ENCODE measurements around the gene CGB1.

DNA sequence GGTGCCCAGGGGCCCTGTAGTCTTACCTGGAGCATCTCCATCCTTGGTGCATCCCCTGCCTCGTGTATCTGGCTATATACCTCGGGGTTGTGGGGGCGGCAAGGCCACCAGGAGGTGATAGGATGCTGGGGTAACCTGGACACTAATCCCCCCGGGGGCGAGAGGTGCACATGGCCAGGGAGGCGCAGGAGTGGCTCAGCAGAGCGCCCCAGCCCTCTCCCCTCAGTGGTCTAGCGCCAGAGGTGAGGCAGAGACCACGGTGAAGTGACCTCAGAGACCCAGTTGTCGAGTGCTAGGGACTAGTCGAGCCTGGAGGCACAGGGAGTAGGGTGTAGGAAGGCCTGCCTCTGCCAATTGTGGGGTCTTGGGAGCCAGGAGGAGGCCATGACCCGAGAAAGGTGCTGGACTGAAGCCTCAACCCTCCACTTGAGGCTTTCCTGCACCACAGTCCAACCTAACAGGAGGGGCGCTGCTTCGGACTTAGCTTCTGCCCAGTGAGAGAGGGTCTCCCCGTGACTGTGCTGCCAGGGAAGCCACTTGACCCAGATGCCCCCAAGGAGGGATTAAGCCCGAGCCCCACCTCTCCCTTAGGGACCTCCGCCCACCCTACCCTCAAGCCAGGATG lies 19.5 kb downstream of the CGB1 start, which contains the start of gene LHB:
- TF ChIP-seq, protein P1, sequence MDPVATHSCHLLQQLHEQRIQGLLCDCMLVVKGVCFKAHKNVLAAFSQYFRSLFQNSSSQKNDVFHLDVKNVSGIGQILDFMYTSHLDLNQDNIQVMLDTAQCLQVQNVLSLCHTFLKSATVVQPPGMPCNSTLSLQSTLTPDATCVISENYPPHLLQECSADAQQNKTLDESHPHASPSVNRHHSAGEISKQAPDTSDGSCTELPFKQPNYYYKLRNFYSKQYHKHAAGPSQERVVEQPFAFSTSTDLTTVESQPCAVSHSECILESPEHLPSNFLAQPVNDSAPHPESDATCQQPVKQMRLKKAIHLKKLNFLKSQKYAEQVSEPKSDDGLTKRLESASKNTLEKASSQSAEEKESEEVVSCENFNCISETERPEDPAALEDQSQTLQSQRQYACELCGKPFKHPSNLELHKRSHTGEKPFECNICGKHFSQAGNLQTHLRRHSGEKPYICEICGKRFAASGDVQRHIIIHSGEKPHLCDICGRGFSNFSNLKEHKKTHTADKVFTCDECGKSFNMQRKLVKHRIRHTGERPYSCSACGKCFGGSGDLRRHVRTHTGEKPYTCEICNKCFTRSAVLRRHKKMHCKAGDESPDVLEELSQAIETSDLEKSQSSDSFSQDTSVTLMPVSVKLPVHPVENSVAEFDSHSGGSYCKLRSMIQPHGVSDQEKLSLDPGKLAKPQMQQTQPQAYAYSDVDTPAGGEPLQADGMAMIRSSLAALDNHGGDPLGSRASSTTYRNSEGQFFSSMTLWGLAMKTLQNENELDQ (CRISPR knock-in tag; IDR thresholded peaks at IDR 0.05; ENCODE audit: borderline replicate concordance) = no peak
- TF ChIP-seq, protein P2, sequence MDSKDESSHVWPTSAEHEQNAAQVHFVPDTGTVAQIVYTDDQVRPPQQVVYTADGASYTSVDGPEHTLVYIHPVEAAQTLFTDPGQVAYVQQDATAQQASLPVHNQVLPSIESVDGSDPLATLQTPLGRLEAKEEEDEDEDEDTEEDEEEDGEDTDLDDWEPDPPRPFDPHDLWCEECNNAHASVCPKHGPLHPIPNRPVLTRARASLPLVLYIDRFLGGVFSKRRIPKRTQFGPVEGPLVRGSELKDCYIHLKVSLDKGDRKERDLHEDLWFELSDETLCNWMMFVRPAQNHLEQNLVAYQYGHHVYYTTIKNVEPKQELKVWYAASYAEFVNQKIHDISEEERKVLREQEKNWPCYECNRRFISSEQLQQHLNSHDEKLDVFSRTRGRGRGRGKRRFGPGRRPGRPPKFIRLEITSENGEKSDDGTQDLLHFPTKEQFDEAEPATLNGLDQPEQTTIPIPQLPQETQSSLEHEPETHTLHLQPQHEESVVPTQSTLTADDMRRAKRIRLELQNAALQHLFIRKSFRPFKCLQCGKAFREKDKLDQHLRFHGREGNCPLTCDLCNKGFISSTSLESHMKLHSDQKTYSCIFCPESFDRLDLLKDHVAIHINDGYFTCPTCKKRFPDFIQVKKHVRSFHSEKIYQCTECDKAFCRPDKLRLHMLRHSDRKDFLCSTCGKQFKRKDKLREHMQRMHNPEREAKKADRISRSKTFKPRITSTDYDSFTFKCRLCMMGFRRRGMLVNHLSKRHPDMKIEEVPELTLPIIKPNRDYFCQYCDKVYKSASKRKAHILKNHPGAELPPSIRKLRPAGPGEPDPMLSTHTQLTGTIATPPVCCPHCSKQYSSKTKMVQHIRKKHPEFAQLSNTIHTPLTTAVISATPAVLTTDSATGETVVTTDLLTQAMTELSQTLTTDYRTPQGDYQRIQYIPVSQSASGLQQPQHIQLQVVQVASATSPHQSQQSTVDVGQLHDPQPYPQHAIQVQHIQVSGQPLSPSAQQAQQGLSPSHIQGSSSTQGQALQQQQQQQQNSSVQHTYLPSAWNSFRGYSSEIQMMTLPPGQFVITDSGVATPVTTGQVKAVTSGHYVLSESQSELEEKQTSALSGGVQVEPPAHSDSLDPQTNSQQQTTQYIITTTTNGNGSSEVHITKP (CRISPR knock-in tag; IDR thresholded peaks at IDR 0.05; ENCODE audit: low read depth) = no peak
- TF ChIP-seq BCL6 (CRISPR knock-in tag; IDR thresholded peaks at IDR 0.05) = no peak
- TF ChIP-seq, protein P3, sequence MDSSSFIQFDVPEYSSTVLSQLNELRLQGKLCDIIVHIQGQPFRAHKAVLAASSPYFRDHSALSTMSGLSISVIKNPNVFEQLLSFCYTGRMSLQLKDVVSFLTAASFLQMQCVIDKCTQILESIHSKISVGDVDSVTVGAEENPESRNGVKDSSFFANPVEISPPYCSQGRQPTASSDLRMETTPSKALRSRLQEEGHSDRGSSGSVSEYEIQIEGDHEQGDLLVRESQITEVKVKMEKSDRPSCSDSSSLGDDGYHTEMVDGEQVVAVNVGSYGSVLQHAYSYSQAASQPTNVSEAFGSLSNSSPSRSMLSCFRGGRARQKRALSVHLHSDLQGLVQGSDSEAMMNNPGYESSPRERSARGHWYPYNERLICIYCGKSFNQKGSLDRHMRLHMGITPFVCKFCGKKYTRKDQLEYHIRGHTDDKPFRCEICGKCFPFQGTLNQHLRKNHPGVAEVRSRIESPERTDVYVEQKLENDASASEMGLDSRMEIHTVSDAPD (CRISPR knock-in tag; IDR thresholded peaks at IDR 0.05) = no peak
- TF ChIP-seq, protein P4, sequence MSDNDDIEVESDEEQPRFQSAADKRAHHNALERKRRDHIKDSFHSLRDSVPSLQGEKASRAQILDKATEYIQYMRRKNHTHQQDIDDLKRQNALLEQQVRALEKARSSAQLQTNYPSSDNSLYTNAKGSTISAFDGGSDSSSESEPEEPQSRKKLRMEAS (IDR thresholded peaks at IDR 0.05) = no peak
- TF ChIP-seq, protein P5, sequence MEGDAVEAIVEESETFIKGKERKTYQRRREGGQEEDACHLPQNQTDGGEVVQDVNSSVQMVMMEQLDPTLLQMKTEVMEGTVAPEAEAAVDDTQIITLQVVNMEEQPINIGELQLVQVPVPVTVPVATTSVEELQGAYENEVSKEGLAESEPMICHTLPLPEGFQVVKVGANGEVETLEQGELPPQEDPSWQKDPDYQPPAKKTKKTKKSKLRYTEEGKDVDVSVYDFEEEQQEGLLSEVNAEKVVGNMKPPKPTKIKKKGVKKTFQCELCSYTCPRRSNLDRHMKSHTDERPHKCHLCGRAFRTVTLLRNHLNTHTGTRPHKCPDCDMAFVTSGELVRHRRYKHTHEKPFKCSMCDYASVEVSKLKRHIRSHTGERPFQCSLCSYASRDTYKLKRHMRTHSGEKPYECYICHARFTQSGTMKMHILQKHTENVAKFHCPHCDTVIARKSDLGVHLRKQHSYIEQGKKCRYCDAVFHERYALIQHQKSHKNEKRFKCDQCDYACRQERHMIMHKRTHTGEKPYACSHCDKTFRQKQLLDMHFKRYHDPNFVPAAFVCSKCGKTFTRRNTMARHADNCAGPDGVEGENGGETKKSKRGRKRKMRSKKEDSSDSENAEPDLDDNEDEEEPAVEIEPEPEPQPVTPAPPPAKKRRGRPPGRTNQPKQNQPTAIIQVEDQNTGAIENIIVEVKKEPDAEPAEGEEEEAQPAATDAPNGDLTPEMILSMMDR (CRISPR knock-in tag; IDR thresholded peaks at IDR 0.05) = no peak
- TF ChIP-seq EP300 (IDR thresholded peaks at IDR 0.05; ENCODE audit: low read depth in 2 of 2, low read length in 2 of 2) = no peak
- TF ChIP-seq EP300 (CRISPR knock-in tag; IDR thresholded peaks at IDR 0.05; ENCODE audit: borderline replicate concordance) = no peak
- TF ChIP-seq ZNF570 (CRISPR knock-in tag; IDR thresholded peaks at IDR 0.05; ENCODE audit: borderline replicate concordance) = no peak
- TF ChIP-seq POLR2A (IDR thresholded peaks at IDR 0.05; ENCODE audit: insufficient read depth in 1 of 2, low read depth in 2 of 2, low read length in 2 of 2) = no peak
- TF ChIP-seq KLF11 (CRISPR knock-in tag; IDR thresholded peaks at IDR 0.05) = no peak
- no peak for TF ChIP-seq TGIF2 (CRISPR knock-in tag; IDR thresholded peaks at IDR 0.05)
- no peak for TF ChIP-seq CBX2 (IDR thresholded peaks at IDR 0.05; ENCODE audit: low read depth, low read length)
- TF ChIP-seq CBX2 (CRISPR knock-in tag; IDR thresholded peaks at IDR 0.05; ENCODE audit: low read depth) = no peak
- TF ChIP-seq, protein P6, sequence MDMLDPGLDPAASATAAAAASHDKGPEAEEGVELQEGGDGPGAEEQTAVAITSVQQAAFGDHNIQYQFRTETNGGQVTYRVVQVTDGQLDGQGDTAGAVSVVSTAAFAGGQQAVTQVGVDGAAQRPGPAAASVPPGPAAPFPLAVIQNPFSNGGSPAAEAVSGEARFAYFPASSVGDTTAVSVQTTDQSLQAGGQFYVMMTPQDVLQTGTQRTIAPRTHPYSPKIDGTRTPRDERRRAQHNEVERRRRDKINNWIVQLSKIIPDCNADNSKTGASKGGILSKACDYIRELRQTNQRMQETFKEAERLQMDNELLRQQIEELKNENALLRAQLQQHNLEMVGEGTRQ (IDR thresholded peaks at IDR 0.05; ENCODE audit: low read depth, low read length) = no peak
- TF ChIP-seq, protein P6 (CRISPR knock-in tag; IDR thresholded peaks at IDR 0.05; ENCODE audit: borderline replicate concordance) = no peak
